HG03565 (cell line): Measurements from ENCODE around the gene SMC2.

Experiments used
- ATAC-seq: cut with Tn5 transposase; IDR thresholded peaks from one replicate; pipeline ENCODE4 v1.9.1; 2021; ENCODE audit warnings: mild to moderate bottlenecking, moderate library complexity; ENCODE audit not compliant: unreplicated experiment

SMC2 gene

DNA sequence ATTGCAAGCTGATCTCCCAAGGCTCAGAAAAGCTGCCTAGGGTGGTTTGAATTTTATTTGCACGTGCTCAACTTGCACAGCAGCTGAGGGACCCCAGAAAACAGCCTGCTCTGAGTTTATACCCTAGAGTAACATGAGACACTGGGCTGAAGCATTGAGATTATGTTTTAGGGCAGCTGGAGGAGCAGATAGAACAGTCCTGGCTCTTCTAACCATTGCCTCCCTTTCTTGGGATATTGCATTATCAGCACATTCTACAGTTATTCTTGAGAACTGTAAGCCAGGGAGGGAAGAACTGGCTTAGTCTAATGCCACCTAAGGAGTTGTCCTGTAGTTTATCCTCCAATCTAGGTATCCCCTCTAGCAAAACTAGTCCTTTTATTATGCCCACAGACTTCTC is 10.3 kb downstream of the SMC2 start:
- no peak for ATAC-seq

DNA sequence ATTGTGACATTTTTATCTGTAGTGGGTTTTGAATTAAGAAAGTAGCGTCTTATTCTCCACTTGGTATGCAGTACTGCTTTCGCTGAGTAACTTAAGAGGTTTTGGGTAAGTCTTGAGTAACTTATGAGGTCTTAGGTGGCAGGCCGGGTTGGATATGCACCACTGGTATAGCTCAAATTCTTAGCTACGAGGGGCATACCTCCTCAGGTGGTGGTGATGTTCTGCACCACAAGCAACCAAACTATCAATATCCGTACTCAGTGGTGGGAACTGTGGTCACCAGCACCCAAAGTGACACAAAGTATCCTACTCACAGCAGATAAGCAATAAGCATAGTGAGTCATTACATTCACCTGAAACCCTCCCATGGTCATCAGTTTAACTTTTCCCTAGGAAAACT is 13.7 kb downstream of the SMC2 start:
- ATAC-seq = no peak

DNA sequence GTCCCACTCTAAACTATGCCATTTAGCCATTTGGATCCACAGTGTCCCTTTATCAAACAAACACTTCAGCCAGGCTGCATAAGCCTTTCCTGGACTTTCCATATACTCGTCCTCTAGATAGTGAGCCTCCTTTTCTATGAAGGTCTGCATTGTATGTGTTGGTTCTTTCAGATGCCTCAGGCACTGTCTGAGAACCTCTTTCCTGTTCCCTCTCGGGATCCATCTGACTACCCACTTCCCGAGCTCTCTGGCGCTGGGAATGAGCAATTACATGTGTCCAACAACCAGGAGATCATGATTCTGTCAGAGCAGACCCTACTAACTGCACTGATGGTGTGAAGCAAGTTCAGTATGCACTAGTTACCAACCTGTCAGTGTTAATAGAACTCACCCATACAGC is 14.2 kb downstream of the SMC2 start:
- no peak for ATAC-seq

DNA sequence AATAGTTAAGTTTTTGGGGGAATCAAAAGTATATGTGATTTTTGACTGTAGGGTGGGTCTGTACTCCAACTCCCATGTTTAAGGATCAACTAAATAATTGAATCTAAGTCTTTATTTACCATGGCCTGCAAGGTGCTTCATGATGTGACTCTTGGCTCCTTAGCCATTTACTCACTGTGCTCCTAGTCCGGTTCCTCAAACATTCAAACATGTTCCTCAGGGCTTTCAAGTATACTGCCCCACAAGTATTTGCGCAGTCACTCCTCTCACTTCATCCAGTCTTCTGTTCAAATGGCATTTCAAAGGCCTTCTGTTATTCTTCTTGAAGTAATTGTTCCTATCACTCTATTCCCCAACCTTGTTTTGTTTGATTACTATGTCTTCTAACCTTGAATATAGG is 16.4 kb downstream of the SMC2 start:
- ATAC-seq = no peak

DNA sequence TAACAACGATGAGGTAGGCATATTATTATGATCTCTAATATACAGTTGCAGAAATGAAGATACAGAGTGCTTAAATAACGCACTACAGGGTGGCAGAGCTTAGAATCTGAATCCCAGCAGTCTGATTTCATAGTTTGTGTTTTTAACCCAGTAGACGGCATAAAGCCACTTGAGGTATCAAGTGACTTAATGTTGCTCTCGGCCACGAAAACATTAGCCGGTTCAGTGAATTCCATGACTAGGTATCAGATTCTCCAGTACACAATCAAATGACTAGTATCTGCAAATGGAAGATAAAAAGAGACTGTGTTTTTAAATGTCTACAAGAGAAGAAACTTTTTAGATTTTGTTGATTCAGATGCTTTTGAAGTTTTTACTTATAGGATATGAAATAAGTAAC is 24.8 kb downstream of the SMC2 start:
- no peak for ATAC-seq

DNA sequence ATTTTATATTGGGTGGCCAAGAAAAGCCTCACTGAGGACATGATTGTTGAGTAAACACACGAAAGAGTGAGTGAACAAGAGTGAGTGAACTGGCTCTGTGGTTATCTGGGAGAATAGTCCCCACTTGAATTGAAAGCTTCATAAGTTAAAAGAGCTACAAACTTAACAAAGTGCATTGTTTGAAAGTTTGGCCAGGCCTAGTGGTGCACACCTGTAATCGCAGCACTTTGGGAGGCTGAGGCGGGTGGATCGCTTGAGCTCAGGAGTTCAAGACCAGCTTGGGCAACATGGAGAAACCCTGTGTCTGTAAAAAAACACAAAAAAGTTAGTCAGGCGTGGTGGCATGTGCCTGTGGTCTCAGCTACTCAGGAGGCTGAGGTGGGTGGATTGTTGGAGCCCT is 26.9 kb downstream of the SMC2 start:
- ATAC-seq = no peak

DNA sequence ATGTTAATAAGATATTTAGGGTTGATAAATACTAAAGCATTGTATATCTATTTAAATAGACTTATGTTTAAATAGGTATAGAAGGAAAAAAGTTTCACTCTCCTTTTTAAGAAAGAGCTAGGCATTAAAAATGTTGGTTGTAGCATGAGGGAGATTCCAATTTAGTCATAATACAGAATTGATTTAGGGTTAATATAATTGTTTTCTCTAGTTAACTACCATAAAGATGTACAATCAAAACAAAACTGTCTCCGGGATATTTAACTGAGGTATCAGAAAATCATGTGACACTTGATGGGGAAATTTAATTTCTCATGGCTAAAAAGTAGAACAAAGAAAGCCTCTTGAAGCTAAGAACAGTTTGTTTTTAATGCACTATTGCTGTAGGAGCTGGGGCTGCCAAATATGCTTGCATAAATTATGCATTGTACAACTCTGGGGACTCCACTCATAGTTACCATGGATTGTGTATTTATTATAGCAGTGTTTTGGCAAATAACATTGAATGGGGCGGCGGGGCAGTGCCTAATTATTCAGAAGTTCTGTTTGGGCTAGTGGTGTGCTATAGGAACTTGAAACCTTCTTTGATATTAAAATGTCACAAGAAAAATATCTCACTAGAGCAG is 44.2 kb downstream of the SMC2 start:
- ATAC-seq = no peak

DNA sequence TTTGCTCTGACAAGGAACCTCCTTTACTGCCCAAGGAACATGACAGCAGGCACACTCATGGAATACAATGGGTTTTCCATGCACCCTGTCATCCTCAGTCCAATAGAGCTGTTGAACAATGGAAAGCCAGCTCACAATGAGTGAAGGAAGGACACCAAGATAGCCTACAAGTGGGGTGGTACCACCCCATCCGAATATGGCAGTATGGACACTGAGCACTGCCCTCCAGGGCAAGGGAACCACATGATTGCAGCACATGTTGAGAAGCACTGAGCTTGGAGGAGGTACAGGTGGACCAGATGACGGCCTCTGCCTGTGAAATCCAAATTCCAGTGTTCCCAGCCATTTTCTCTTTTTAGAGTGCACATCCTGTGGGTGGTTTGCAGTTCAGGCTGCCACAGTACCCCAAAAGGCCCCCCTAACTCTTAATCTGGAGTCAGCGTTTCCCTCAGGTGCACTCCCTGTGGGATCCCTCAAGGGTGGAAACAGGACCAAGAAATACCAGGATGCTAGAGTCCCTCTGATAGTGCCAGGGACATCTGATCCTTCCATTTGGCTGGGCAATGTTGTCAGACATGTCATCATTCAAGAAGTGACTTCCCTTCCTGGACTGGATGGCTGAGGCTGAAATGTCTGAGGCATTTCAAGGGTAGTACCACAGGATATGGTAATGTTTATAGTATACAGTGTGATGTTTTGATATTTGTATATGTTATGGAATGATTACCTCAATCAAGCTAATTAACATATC is 48.9 kb downstream of the SMC2 start:
- no peak for ATAC-seq

DNA sequence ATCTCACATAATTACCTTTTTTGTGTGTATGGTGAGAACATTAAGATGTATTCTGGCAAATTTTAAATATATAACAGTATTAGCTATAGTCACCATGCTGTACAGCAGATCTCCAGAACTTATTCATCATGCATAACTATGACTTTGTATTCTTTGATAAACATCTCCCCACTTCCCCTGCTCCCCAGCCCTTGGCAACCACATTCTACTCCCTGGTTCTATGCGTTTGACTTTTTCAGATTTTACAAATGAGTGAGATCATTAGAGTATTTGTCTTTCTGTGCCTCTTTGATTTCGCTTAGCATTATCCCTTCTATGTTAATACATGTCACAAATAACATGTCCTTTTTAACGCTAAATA is 49.4 kb downstream of the SMC2 start:
- ATAC-seq = no peak

DNA sequence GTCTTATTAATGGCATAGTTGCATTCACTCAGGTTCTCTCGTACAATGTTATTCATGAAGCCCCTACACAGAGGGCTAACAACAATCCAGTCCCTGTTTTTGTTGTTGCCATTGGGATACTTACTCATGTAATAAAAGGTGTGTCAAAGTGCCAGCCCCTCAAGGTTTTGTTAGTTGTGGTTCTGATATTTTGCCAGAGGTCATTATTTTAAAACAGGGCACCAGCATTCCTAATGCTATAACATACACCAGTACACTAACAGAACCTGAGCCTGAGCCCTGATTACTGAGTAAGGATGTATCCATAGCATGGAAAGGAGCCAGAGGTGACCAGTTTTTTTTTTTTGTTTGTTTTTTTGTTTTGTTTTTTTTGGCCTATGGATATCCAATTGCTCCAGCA is 50.2 kb downstream of the SMC2 start:
- ATAC-seq = no peak

DNA sequence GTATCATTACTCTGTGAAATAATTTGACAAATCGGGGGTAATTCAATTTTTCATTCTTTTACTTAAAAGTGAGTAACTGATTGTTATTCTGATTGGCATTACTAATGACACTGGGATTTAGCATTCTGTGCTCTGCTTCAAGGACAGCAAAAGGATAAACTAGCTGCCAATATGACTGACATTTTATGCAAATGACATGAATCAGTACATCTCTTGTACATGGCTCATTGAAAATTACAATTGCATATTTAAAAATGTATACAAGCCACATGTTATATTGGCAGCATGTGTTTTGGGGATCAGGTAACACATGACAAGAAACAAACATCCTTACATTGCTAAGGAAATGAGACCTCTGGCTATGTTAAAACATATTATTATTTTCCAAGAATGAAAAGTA is 79.0 kb downstream of the SMC2 start:
- ATAC-seq = no peak

DNA sequence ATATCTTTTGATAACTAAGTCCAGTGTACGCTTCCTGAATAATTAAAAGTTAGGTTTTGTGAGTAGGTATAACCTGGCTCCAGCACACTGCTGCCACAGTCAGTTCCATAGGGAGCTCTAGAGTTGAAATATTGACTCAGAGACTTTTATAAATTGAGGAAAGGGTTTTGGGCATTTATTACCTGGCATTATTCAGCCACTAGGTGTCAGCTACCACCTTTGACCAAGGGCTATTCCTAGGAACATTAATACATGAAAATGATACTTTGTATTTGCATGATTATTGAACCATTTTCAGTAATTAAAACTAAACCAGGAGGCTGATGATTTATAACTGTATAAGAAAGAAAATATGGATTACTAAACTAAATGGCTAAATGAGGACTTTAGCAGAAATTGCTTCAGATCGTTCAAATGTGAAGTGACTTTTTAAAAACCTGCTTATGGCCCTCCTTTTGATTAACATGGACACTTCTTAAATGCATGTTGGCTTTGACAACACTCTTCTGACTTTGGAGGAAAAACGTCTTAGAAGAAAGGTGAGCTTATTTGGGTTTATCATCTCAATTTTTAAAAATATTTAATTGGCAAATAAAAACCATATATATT is 83.0 kb downstream of the SMC2 start:
- ATAC-seq = peak; percentile 47

DNA sequence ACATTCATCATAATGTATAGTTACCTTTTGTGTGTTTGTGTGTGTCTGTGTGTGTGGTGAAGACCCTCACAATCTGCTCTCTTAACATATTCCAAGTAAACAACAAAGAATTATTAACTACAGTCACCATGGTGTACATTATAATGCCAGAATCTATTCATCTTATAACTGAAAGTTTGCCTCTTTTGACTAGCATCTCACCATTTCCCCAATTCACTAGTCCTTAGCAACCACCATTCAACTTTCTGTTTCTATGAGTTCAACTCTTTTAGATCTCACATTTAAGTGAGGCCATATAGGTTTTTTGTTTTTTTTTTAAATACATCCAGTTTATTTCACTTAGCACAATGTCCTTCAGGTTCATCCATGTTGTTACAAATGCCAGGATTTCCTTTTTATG is 83.6 kb downstream of the SMC2 start:
- ATAC-seq = peak; percentile 78
